Measurements from ENCODE around the gene IL17D.

DNA sequence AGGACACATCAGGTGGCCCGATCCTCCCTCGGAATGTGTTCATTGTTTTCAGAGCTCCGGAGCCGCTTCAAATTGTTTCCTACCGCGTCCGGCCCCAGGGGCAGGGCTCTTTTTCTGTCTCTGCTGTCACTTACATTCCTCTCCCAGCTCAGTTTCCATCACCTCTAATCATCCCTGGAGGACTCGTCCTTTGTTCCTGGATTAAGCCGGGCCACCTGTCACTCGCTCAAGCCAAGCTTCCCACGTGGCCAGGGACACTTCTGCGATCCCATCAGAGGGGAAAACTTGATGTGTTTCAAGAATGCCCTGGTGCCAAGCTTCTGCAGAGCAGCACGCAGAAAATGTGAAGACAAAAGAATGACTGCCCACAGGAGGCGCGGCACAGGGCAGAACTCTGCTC is 13.5 kb downstream of the IL17D start:
- TF ChIP-seq, protein P1, sequence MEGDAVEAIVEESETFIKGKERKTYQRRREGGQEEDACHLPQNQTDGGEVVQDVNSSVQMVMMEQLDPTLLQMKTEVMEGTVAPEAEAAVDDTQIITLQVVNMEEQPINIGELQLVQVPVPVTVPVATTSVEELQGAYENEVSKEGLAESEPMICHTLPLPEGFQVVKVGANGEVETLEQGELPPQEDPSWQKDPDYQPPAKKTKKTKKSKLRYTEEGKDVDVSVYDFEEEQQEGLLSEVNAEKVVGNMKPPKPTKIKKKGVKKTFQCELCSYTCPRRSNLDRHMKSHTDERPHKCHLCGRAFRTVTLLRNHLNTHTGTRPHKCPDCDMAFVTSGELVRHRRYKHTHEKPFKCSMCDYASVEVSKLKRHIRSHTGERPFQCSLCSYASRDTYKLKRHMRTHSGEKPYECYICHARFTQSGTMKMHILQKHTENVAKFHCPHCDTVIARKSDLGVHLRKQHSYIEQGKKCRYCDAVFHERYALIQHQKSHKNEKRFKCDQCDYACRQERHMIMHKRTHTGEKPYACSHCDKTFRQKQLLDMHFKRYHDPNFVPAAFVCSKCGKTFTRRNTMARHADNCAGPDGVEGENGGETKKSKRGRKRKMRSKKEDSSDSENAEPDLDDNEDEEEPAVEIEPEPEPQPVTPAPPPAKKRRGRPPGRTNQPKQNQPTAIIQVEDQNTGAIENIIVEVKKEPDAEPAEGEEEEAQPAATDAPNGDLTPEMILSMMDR (IDR thresholded peaks at IDR 0.05) = no peak
- TF ChIP-seq EP300 (IDR thresholded peaks at IDR 0.05; ENCODE audit: low read depth) = no peak

All from transverse colon (tissue), 3 donors.